GM23248 (cell line): Measurements from ENCODE around the gene SPRR1A. TPM values are rescaled to one million over a fixed set of nuclear protein-coding genes. Genes with fewer than 3 reads are reported as not detected.

Source experiments
- DNase-seq: peaks from one replicate; pipeline ENCODE4 v3.0.0-alpha.2; 2015
- H2AFZ ChIP-seq: fragments of 200-600 bp; sonication (generic); 2 replicates; pipeline ENCODE4 v1.6.1; 2016; ENCODE audit warnings: antibody characterized with exemption
- H3F3A ChIP-seq: fragments of 200-600 bp; sonication (generic); 2 replicates; pipeline ENCODE4 v1.6.1; 2016; ENCODE audit warnings: mild to moderate bottlenecking, antibody characterized with exemption, mixed run types; ENCODE audit not compliant: insufficient read depth
- H3K27ac ChIP-seq: fragments of 200-600 bp; sonication (generic); 2 replicates; pipeline ENCODE4 v1.5.1; 2016; ENCODE audit warnings: mild to moderate bottlenecking
- H3K27me3 ChIP-seq: fragments of 200-600 bp; sonication (generic); replicated peaks from 2 replicates; pipeline ENCODE4 v1.6.1; 2016; ENCODE audit warnings: mild to moderate bottlenecking; ENCODE audit not compliant: insufficient read depth
- H3K36me3 ChIP-seq: fragments of 200-600 bp; sonication (generic); 2 replicates; pipeline ENCODE4 v1.6.1; 2016; ENCODE audit warnings: low read depth, mild to moderate bottlenecking
- H3K4me1 ChIP-seq: fragments of 200-600 bp; sonication (generic); 2 replicates; pipeline ENCODE4 v1.6.1; 2016; ENCODE audit warnings: mild to moderate bottlenecking; ENCODE audit not compliant: insufficient read depth
- H3K4me2 ChIP-seq: fragments of 200-600 bp; sonication (generic); one replicate; pipeline ENCODE4 v1.6.1; 2016; ENCODE audit warnings: mild to moderate bottlenecking; ENCODE audit not compliant: unreplicated experiment
- H3K4me3 ChIP-seq: fragments of 200-600 bp; sonication (generic); 2 replicates; pipeline ENCODE4 v1.5.1; 2016; ENCODE audit warnings: mild to moderate bottlenecking
- H3K79me2 ChIP-seq: fragments of 200-600 bp; sonication (generic); 2 replicates; pipeline ENCODE4 v1.6.1; 2016; ENCODE audit warnings: mild to moderate bottlenecking; ENCODE audit not compliant: insufficient read depth
- H3K9ac ChIP-seq: fragments of 200-600 bp; sonication (generic); 2 replicates; pipeline ENCODE4 v1.6.1; 2016; ENCODE audit warnings: mild to moderate bottlenecking
- H3K9me2 ChIP-seq: fragments of 200-600 bp; sonication (generic); 2 replicates; pipeline ENCODE4 v1.6.1; 2016; ENCODE audit warnings: mixed run types, mild to moderate bottlenecking, moderate library complexity; ENCODE audit not compliant: insufficient read depth
- H3K9me3 ChIP-seq: fragments of 200-600 bp; sonication (generic); one replicate; pipeline ENCODE4 v1.6.1; 2017; ENCODE audit warnings: low read depth
- H4K20me1 ChIP-seq: fragments of 200-600 bp; sonication (generic); 2 replicates; pipeline ENCODE4 v1.6.0; 2016; ENCODE audit not compliant: insufficient read depth
- EZH2 ChIP-seq: fragments of 200-600 bp; sonication (generic); IDR thresholded peaks from 2 replicates; pipeline ENCODE4 v1.6.1; 2018; ENCODE audit warnings: antibody characterized with exemption, mild to moderate bottlenecking; ENCODE audit not compliant: insufficient read depth, poor library complexity, severe bottlenecking
- EZH2phosphoT487 ChIP-seq: fragments of 200-600 bp; sonication (generic); IDR thresholded peaks from 2 replicates; pipeline ENCODE4 v1.6.1; 2018; ENCODE audit warnings: antibody characterized with exemption, moderate library complexity, mild to moderate bottlenecking, low read depth; ENCODE audit not compliant: insufficient read depth
- WGBS, 2 experiments: methylation state at CpG; one replicate each; pipeline ENCODE4 v1.1.6; 2015 to 2017; ENCODE audit warnings: low lambda C conversion rate in 2 of 2, low coverage in 1 of 2; ENCODE audit errors: missing lambda C conversion rate in 2 of 2; 5-methylcytosine and 5-hydroxymethylcytosine counted together
- in situ Hi-C: fragments of 300-500 bp; cut with MboI; formaldehyde crosslinking; loops from 2 replicates; pipeline ENCODE4 v1.15.0; 2020
- polyA plus RNA-seq: library from polyadenylated mRNA; unstranded; fragments of >200 nt; fragmentation: Nextera tagmentation; extraction: Ambion mirVana; gene quantifications from 2 replicates; pipeline ENCODE4 v1.2.1, GENCODE V29; 2016
- total RNA-seq: library from RNA; depleted of rRNA; stranded (reverse); fragments of >200 nt; shearing (Covaris generic); gene quantifications from 2 replicates; pipeline ENCODE4 v1.2.3, GENCODE V29; 2014

Gene SPRR1A
- total and polyA plus RNA-seq, 2 experiments from 2014 or later: not detected

DNA sequence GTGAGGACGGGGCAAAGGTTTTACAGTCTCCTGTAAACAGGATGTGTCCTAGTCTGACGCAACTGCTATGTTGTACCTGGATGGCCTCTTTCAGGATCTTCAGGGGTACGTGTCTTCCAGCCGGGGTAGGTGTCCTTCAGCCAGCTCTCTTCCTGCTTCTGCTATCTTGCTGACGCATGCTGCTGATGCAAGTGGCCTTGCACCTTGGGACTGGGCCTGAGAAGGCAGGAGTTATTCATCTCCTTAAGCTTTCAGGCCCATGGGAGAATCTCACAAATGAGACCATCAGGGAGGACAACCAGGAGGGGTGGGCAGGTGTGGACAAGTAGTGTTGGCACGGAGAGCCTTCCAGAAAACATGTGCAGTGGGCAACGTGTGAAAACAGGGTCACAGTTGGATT lies 39.2 kb downstream of the SPRR1A start:
- H3K4me3 ChIP-seq: no peak overlapping the region
- no peaks in the 10 kb centered on the region for H3K9me3 ChIP-seq
- WGBS, 2 experiments: 34 to 37% methylated on average over 7 of the region's 7 CpGs
- H3K79me2 ChIP-seq: no peaks in the 10 kb centered on the region
- in situ Hi-C loops: no loop called here
- TF ChIP-seq EZH2phosphoT487: no peak
- TF ChIP-seq EZH2: no peak
- no peaks in the 10 kb centered on the region for H4K20me1 ChIP-seq
- DNase-seq: no peak
- H3K9ac ChIP-seq: no peak overlapping the region
- no peaks in the 10 kb centered on the region for H3K4me1 ChIP-seq
- H2AFZ ChIP-seq: no peak overlapping the region
- no peaks in the 10 kb centered on the region for H3K36me3 ChIP-seq
- no peaks in the 10 kb centered on the region; the same call in 1 of the 2 replicates for H3K27me3 ChIP-seq
- no peaks in the 10 kb centered on the region for H3K9me2 ChIP-seq
- no peak overlapping the region for H3K27ac ChIP-seq
- no peaks in the 10 kb centered on the region for H3F3A ChIP-seq
- no peak overlapping the region for H3K4me2 ChIP-seq

DNA sequence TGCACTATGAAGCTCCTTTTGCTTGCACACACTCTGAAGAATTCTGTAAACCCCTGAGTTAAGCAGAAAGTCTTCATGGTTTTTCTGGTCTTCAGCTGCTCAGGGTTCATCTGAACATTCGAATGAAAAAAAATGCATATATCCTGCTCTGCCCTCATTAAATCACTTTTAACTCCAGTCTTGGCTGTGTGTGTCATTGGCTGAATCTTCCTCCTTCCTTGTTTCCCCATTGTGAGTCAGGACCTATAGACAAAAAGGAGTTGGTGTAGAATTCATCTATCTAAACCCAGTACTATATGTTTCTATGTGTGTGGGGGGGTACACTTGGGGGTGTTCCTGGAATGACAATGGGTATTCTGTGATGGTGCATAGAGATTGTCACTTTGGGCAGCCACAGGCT lies 40.5 kb downstream of the SPRR1A start:
- Histone ChIP-seq H2AFZ (no peak overlapping the region), H3K4me3 (no peak overlapping the region), H3K4me2 (no peak overlapping the region), H3K27ac (no peak overlapping the region), H3K4me1 (no peaks in the 10 kb centered on the region), H3K9me2 (no peaks in the 10 kb centered on the region), H3K36me3 (no peaks in the 10 kb centered on the region), H4K20me1 (no peaks in the 10 kb centered on the region), H3K79me2 (no peaks in the 10 kb centered on the region), H3K9me3 (no peaks in the 10 kb centered on the region), H3F3A (no peaks in the 10 kb centered on the region), H3K27me3 (no peaks in the 10 kb centered on the region), H3K9ac (no peak overlapping the region)
- no peak for DNase-seq
- TF ChIP-seq EZH2 (no peak), EZH2phosphoT487 (no peak)
- WGBS, 2 experiments: 23 to 26% methylated on average over 1 of the region's 1 CpG
- in situ Hi-C loops: no loop called here

DNA sequence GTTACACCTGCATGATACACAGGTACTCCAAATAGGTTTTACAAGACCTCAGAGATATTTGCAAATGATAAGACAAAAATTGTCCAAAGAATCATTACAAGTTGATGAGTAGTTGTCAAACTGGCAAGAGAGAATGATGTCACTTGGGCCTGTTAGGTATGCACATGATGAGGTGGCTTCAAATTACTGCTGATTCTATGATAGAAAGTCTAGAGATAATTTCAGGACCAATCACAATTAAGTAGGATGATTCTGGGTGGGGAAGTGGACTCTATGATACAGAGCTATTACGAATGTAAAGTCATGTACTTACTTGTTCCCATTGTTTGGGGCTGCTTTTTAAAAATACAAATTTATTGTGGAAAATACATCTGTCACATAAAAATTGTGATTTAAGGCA lies 41.9 kb downstream of the SPRR1A start:
- 16 to 24% methylated on average over 1 of the region's 1 CpG for WGBS, 2 experiments
- Histone ChIP-seq H4K20me1 (no peaks in the 10 kb centered on the region), H3K4me2 (no peak overlapping the region), H3K9me3 (no peaks in the 10 kb centered on the region), H3K36me3 (no peaks in the 10 kb centered on the region), H3F3A (no peaks in the 10 kb centered on the region), H3K27ac (no peak overlapping the region), H2AFZ (no peak overlapping the region), H3K27me3 (no peaks in the 10 kb centered on the region), H3K9ac (no peak overlapping the region), H3K4me1 (no peaks in the 10 kb centered on the region), H3K79me2 (no peaks in the 10 kb centered on the region), H3K9me2 (no peaks in the 10 kb centered on the region), H3K4me3 (no peak overlapping the region)
- in situ Hi-C loops: no loop called here
- DNase-seq: no peak
- TF ChIP-seq EZH2: no peak
- no peak for TF ChIP-seq EZH2phosphoT487

DNA sequence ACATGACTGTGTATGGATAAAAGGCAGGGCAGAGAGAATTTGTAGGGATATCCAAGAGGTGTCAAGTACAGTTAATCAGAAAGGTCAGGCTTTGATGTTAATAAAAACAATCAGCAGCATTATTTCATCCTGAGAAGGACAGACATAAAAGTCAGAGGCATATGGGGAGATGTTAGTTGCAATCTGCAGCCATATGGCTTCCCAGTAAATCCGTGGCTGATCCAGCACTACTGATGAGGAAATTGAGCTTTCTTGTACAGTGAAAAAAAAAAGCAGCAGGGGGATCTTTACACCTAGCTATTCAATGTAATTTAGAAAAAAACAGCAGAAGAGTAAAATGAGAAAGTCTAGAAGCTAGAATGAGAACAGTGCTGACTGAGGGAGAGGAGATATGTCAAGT lies 44.9 kb downstream of the SPRR1A start:
- H3K4me3 ChIP-seq: no peak overlapping the region
- H3K27me3 ChIP-seq: no peaks in the 10 kb centered on the region
- no peaks in the 10 kb centered on the region for H3K9me3 ChIP-seq
- in situ Hi-C loops: no loop called here
- no peak overlapping the region for H3K9ac ChIP-seq
- 3 to 6% methylated on average over 1 of the region's 1 CpG for WGBS, 2 experiments
- H3K4me2 ChIP-seq: no peak overlapping the region
- no peak overlapping the region for H3K27ac ChIP-seq
- TF ChIP-seq EZH2phosphoT487 (no peak), EZH2 (no peak)
- H3K4me1 ChIP-seq: no peaks in the 10 kb centered on the region
- no peaks in the 10 kb centered on the region for H3K36me3 ChIP-seq
- no peaks in the 10 kb centered on the region for H3F3A ChIP-seq
- H3K79me2 ChIP-seq: no peaks in the 10 kb centered on the region
- DNase-seq: no peak
- no peaks in the 10 kb centered on the region for H4K20me1 ChIP-seq
- no peaks in the 10 kb centered on the region for H3K9me2 ChIP-seq
- H2AFZ ChIP-seq: no peak overlapping the region

DNA sequence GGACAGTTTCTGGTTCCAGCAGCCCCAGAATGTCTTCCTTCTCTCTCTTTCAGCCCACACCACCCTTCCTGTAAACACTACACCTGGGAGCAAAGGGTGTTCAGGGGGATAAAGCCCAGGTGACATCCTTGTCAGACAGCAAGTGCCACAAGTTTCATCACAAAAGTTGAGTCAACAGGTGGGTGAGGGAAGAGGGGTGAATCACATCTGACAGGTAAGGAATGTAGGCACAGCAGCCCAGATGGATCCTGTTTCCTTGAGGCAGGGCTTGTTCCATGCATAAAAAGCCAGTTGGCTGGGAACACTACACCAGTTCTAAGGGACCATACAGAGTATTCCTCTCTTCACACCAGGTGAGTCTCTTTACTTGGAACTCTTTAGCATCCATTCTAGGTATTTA lies 47.0 kb downstream of the SPRR1A start, which contains the start of gene SPRR1B:
TSS of gene SPRR1B (plus strand) at position 309 of the 400 bp plus-strand sequence. CDS start 1,143 bp downstream, outside the sequence.
- no peaks in the 10 kb centered on the region for H3K36me3 ChIP-seq
- no peaks in the 10 kb centered on the region for H3F3A ChIP-seq
- no peaks in the 10 kb centered on the region for H3K9me3 ChIP-seq
- H3K9ac ChIP-seq: no peak within 1 kb of the TSS
- H3K9me2 ChIP-seq: no peaks in the 10 kb centered on the region
- H3K4me3 ChIP-seq: no peak within 1 kb of the TSS
- no peak within 1 kb of the TSS for H3K27ac ChIP-seq
- no peaks in the 10 kb centered on the region for H3K79me2 ChIP-seq
- H3K27me3 ChIP-seq: 0 out of 2 replicates have a peak, but pooled peaks cover under 1% of the 10 kb centered on the region
- no peaks in the 10 kb centered on the region for H4K20me1 ChIP-seq
- H3K4me2 ChIP-seq: no peak within 1 kb of the TSS
- in situ Hi-C loops: no loop called here
- H3K4me1 ChIP-seq: no peaks in the 10 kb centered on the region
- no peak within 1 kb of the TSS for H2AFZ ChIP-seq
- DNase-seq: no peak
- TF ChIP-seq EZH2 (no peak), EZH2phosphoT487 (no peak)
